GM18505 (cell line): ENCODE data around the gene SH2D6.
"Not testable (repeated sequence)": the region's sequence is repeated elsewhere in the genome, so short reads cannot be mapped to it uniquely, and the experiment has no call there.

Experiments used
- ATAC-seq: cut with Tn5 transposase; IDR thresholded peaks from one replicate; pipeline ENCODE4 v1.9.1; 2021; ENCODE audit not compliant: unreplicated experiment
- POLR2A ChIP-seq: IDR thresholded peaks from 4 replicates; pipeline ENCODE4 v1.6.1; 2011; ENCODE audit warnings: borderline replicate concordance; ENCODE audit not compliant: insufficient read depth, insufficient read length; ENCODE audit errors: extremely low read depth

SH2D6 gene

GRCh38 chr2:85418132-85419008, at the start of gene SH2D6:
TSS of gene SH2D6 (plus strand) at chr2:85418714. CDS start at chr2:85429466, 10,752 bp downstream.
- peak; percentile 77 for ATAC-seq
- peak; percentile 72 for TF ChIP-seq POLR2A

- no peak for TF ChIP-seq POLR2A
- ATAC-seq, result no peak
These were observed 49.6 kb upstream of the SH2D6 start for GRCh38 chr2:85368921-85369320.

GRCh38 chr2:85369500-85369899, 49.0 kb upstream of the SH2D6 start:
- ATAC-seq, result no peak
- TF ChIP-seq POLR2A, result no peak

- ATAC-seq, result no peak
- no peak for TF ChIP-seq POLR2A
These were observed 47.5 kb upstream of the SH2D6 start for GRCh38 chr2:85371045-85371444.

GRCh38 chr2:85376291-85377065, 42.0 kb upstream of the SH2D6 start:
- TF ChIP-seq POLR2A, result no peak
- no peak for ATAC-seq

- TF ChIP-seq POLR2A, result no peak
- ATAC-seq, result no peak
These were observed 41.4 kb upstream of the SH2D6 start for GRCh38 chr2:85377083-85377482.

- TF ChIP-seq POLR2A, result no peak
- ATAC-seq, result no peak
These were observed 40.3 kb upstream of the SH2D6 start for GRCh38 chr2:85378257-85378656.

GRCh38 chr2:85380048-85380447, 38.5 kb upstream of the SH2D6 start:
- TF ChIP-seq POLR2A, result no peak

GRCh38 chr2:85383151-85383550, 35.4 kb upstream of the SH2D6 start:
- ATAC-seq, result not testable (repeated sequence)

More at GRCh38 chr2:85380048-85380447, 38.5 kb upstream of the SH2D6 start:
- no peak for ATAC-seq

- TF ChIP-seq POLR2A, result no peak
- no peak for ATAC-seq
These were observed 34.7 kb upstream of the SH2D6 start for GRCh38 chr2:85383850-85384249.

- no peak for TF ChIP-seq POLR2A
- ATAC-seq, result no peak
These were observed 32.8 kb upstream of the SH2D6 start for GRCh38 chr2:85385746-85386145.

GRCh38 chr2:85387754-85388153, 30.8 kb upstream of the SH2D6 start:
- TF ChIP-seq POLR2A, result no peak
- no peak for ATAC-seq

- TF ChIP-seq POLR2A, result no peak
- ATAC-seq, result no peak
These were observed 29.5 kb upstream of the SH2D6 start for GRCh38 chr2:85388878-85389538.
